ENCODE results near the gene PLCG2.
"Not testable (repeated sequence)": the region's sequence is repeated elsewhere in the genome, so short reads cannot be mapped to it uniquely, and the experiment has no call there.

Gene PLCG2

GRCh38 chr16:82009789-82010188 lies 230.7 kb downstream of the PLCG2 start:
- DNase-seq = not testable (repeated sequence)

- DNase-seq = no peak
Observed at GRCh38 chr16:82010649-82011048, 231.6 kb downstream of the PLCG2 start.

GRCh38 chr16:82011199-82011641 lies 232.1 kb downstream of the PLCG2 start, which contains the start of gene SDR42E1:
Gene SDR42E1, minus strand, starts transcription at chr16:82011470. Its CDS starts 10,612 bp downstream, at chr16:82000858.
- DNase-seq = no peak

Measured in 8988T (cell line).